ENCODE data around the gene ZNF862. TPM values are rescaled to one million over a fixed set of nuclear protein-coding genes. Genes with fewer than 3 reads are reported as not detected.

ZNF862 gene
- total RNA-seq, 1 donor from 2014 or later: 12.8 TPM

- DNase-seq (ENCODE audit: low spot score): no peak
- intact Hi-C loops (cut with DNase I): no loop called here
Observed at GRCh38 chr7:149806726-149807125, 31.4 kb upstream of the ZNF862 start.

GRCh38 chr7:149808311-149808710 is 29.9 kb upstream of the ZNF862 start:
- DNase-seq (ENCODE audit: low spot score): no peak
- intact Hi-C loops (cut with DNase I): no loop called here

- intact Hi-C loops (cut with DNase I): no loop called here
- DNase-seq (ENCODE audit: low spot score): no peak
Observed at GRCh38 chr7:149809215-149809614, 29.0 kb upstream of the ZNF862 start.

DNA sequence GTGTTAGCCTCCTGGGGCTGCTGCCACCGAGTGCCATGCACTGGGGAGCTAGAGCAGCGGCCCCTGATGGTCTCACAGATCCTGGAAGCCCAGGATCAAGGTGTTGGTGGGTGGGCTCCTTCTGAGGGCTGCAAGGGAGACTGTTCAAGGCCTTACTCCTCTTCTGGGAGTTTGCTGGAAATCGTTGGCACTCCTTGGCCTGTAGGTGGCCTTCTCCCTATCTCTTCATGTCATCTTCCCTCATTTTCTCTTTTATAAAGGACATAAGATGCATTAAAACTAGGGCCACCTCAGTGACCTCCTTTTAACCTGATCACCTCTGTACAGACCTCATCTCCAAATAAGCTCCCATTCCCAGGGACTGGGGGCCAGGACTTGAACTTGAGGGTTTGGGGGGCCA is 27.0 kb upstream of the ZNF862 start:
- no peak for DNase-seq (ENCODE audit: low spot score)
- intact Hi-C loops (cut with DNase I): no loop called here

- no peak for DNase-seq (ENCODE audit: low spot score)
- intact Hi-C loops (cut with DNase I): no loop called here
Observed at GRCh38 chr7:149811831-149812490, 26.2 kb upstream of the ZNF862 start.

- intact Hi-C loops (cut with DNase I): no loop called here
- DNase-seq (ENCODE audit: low spot score): no peak
Observed at GRCh38 chr7:149813254-149814035, 24.7 kb upstream of the ZNF862 start.

- DNase-seq (ENCODE audit: low spot score): no peak
- intact Hi-C loops (cut with DNase I): no loop called here
Observed at GRCh38 chr7:149814494-149814893, 23.7 kb upstream of the ZNF862 start.

- intact Hi-C loops (cut with DNase I): no loop called here
- DNase-seq (ENCODE audit: low spot score): no peak
Observed at GRCh38 chr7:149815121-149815520, 23.1 kb upstream of the ZNF862 start.

- intact Hi-C loops (cut with DNase I): no loop called here
- DNase-seq (ENCODE audit: low spot score): no peak
Observed at GRCh38 chr7:149815661-149816266, 22.4 kb upstream of the ZNF862 start.

DNA sequence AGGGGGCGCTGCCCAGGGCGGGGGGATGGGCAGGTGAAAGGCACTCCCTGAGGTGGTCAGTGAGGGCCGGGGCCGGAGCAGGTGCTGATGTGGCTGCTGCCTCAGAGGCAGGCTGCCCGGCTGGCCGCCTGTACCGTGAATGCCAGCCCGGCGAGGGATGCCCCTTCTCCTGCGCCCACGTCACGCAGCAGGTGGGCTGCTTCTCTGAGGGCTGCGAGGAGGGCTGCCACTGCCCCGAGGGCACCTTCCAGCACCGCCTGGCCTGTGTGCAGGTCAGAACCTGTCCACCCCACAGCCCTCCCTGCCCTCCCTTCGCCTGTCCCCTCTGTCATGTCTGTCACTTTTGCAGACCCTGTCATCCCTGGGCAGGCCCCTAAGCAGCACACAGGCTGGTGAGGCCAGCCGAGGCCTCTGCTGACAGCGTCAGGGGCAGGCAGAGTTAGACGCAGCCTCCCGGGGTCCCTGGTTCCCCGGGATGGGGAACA is 21.9 kb upstream of the ZNF862 start:
- intact Hi-C loops (cut with DNase I): no loop called here
- DNase-seq (ENCODE audit: low spot score): no peak

- DNase-seq (ENCODE audit: low spot score): no peak
- intact Hi-C loops (cut with DNase I): no loop called here
Observed at GRCh38 chr7:149816794-149817193, 21.4 kb upstream of the ZNF862 start.

DNA sequence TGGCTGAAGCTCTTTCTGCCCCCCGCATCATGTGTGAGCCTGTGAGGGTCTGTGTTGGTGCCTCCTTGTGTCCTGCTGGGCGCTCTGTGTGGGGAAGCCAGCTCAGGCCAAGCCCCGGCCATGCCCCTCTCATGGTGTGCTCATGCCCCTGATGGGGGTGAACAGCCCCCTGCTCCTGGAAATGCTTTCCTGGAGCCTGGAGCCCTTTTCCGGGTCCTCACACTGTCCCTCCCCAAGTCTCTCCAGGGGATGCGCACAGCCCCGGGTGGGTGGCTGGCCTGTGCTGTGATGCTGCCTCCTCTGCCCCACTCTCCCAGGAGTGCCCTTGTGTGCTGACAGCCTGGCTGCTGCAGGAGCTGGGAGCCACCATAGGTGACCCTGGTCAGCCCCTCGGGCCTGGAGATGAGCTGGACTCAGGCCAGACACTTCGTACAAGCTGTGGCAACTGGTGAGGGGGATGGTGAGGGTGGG is 20.8 kb upstream of the ZNF862 start:
- no peak for DNase-seq (ENCODE audit: low spot score)
- intact Hi-C loops (cut with DNase I): no loop called here

DNA sequence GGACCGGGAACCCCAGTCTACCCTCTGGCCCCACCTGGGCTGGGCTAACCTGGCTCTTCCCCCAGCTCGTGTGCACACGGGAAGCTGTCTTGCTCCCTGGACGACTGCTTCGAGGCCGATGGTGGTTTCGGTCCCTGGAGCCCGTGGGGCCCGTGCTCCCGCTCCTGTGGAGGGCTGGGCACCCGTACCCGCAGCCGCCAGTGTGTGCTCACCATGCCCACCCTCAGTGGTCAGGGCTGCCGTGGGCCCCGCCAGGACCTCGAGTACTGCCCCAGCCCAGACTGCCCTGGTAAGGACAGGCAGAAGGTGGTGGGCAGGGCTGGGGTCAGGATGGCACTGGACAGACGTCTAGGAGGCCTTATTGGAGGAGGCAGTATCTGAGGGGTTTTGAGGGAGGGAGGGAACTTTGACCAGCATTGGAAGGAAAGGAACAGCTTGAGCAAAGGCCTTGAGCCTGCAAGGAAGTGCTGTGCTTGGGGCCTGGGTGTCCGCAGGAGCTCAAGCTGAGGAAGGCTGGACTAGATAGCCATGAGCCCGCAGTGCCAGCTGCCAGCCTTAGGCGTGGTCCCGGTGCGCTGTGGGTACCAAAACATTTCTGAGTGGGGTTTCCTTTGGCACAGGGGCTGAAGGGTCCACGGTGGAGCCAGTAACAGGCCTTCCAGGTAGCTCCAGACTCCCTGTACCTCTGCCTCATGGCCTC is 20.2 kb upstream of the ZNF862 start:
- intact Hi-C loops (cut with DNase I): no loop called here
- DNase-seq (ENCODE audit: low spot score): no peak

GRCh38 chr7:149818536-149818840 is 19.7 kb upstream of the ZNF862 start:
- intact Hi-C loops (cut with DNase I): no loop called here
- no peak for DNase-seq (ENCODE audit: low spot score)

- intact Hi-C loops (cut with DNase I): no loop called here
- DNase-seq (ENCODE audit: low spot score): peak; percentile 71
Observed at GRCh38 chr7:149819141-149819960, 18.8 kb upstream of the ZNF862 start.

DNA sequence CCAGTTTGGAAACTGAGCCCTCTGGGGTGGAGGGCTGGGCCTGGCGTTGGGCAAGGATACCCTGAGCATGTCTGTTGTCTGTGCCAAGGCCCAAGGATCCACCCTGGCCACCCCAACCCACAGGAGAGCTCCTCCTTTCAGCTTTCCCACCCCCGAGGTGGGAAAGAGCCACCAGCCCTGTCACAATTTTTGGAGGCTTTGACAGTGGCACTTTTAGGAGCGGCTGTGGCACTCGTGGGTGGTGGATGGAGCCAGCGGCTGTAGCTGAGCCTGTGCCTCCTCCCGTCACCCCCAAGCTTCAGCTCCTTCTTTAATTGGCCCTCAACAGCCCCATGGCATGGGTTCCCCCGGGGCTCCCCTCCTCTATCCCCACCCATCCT is 18.2 kb upstream of the ZNF862 start:
- intact Hi-C loops (cut with DNase I): no loop called here
- DNase-seq (ENCODE audit: low spot score): peak; percentile 57

DNA sequence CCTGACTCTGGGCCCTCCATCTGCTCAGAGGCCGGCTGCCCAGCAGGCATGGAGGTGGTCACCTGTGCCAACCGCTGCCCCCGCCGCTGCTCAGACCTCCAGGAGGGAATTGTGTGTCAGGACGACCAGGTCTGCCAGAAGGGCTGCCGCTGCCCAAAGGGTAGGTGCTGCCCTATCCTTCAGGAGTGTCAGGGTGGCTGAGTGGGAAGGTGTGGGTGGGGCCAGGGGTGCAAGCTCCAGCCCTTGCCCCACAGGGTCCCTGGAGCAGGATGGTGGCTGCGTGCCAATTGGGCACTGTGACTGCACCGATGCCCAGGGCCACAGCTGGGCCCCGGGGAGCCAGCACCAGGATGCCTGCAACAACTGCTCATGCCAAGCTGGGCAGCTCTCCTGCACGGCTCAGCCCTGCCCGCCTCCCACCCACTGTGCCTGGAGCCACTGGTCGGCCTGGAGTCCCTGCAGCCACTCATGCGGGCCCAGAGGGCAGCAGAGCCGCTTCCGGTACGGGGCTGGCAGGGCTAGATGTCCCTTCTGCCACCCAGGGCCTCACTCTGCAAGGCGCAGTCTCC is 17.5 kb upstream of the ZNF862 start:
- DNase-seq (ENCODE audit: low spot score): peak; percentile 71
- intact Hi-C loops (cut with DNase I): no loop called here

DNA sequence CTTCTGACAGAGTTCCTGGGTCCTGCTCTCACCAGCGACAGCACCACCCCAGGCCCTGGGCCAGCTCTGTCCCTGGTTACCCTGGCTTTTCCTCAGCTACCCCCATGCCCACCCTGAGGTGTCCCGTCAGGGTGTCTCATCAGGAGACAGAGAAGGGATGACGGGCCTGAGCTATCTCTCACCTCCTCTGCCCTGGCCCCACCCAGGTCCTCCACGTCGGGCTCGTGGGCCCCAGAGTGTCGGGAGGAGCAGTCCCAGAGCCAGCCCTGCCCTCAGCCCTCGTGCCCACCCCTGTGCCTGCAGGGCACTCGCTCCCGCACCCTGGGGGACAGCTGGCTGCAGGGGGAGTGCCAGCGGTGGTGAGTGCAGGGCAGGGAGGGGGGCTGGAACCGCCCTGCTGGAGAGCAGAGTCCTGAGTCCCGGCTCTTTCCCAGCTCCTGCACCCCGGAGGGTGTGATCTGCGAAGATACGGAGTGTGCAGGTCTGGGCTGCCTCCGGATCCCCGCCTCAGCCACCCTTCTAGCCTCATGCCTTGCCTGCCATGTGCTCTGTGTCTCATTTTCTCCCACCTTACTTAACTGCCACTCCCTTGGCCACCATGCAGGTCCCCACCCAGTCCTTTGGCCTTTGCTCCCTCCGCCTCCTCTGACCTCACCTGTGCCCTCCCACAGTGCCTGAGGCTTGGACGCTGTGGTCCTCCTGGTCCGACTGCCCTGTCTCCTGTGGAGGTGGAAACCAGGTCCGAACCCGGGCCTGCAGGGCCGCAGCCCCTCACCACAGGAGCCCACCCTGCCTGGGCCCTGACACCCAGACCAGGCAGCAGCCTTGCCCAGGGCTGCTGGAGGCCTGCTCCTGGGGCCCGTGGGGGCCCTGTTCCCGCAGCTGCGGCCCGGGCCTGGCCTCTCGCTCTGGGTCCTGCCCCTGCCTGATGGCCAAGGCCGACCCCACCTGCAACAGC is 16.7 kb upstream of the ZNF862 start:
- intact Hi-C loops (cut with DNase I): no loop called here
- peak; percentile 72 for DNase-seq (ENCODE audit: low spot score)

Data from cardiac septum (tissue), 1 donor.